ENCODE measurements around the gene COMMD4.
"Not testable (repeated sequence)": the region's sequence is repeated elsewhere in the genome, so short reads cannot be mapped to it uniquely, and the experiment has no call there.

Gene COMMD4

GRCh38 chr15:75333654-75334419 lies 2.0 kb upstream of the COMMD4 start:
- DNase-seq, result not testable (repeated sequence)

GRCh38 chr15:75335313-75335704 lies 554 bp upstream of the COMMD4 start:
- DNase-seq, result no peak

GRCh38 chr15:75338661-75339240 lies 2.9 kb downstream of the COMMD4 start:
- no peak for DNase-seq

- DNase-seq, result no peak
Measured at GRCh38 chr15:75339531-75340240, 3.8 kb downstream of the COMMD4 start.

- DNase-seq, result no peak
Measured at GRCh38 chr15:75342221-75342620, 6.4 kb downstream of the COMMD4 start.

GRCh38 chr15:75343953-75344352 lies 8.1 kb downstream of the COMMD4 start:
- DNase-seq, result not testable (repeated sequence)

- DNase-seq, result no peak
Measured at GRCh38 chr15:75346796-75347221, 10.9 kb downstream of the COMMD4 start, which contains the start of gene NEIL1. NEIL1 (plus strand) TSS chr15:75347039; CDS start chr15:75348906, 1,867 bp downstream.

GRCh38 chr15:75347222-75348033 lies 11.6 kb downstream of the COMMD4 start:
- no peak for DNase-seq

- DNase-seq, result no peak
Measured at GRCh38 chr15:75348034-75348561, 12.2 kb downstream of the COMMD4 start.

GRCh38 chr15:75348562-75349350 lies 12.9 kb downstream of the COMMD4 start:
- no peak for DNase-seq

- not testable (repeated sequence) for DNase-seq
Measured at GRCh38 chr15:75349351-75349669, 13.4 kb downstream of the COMMD4 start.

- DNase-seq, result no peak
Measured at GRCh38 chr15:75349851-75350588, 14.2 kb downstream of the COMMD4 start.

- DNase-seq, result no peak
Measured at GRCh38 chr15:75350601-75351361, 14.9 kb downstream of the COMMD4 start.

GRCh38 chr15:75352186-75353080 lies 16.6 kb downstream of the COMMD4 start:
- DNase-seq, result no peak

GRCh38 chr15:75353604-75354003 lies 17.7 kb downstream of the COMMD4 start:
- DNase-seq, result no peak

- DNase-seq, result no peak
Measured at GRCh38 chr15:75354454-75354853, 18.6 kb downstream of the COMMD4 start.

GRCh38 chr15:75355369-75355768 lies 19.5 kb downstream of the COMMD4 start:
- no peak for DNase-seq

GRCh38 chr15:75356006-75356405 lies 20.1 kb downstream of the COMMD4 start:
- no peak for DNase-seq

GRCh38 chr15:75356517-75356916 lies 20.7 kb downstream of the COMMD4 start:
- no peak for DNase-seq

Measured in NCI-H1105 (cell line).